Tibial artery (tissue), 4 donors: ENCODE results near the gene RAB28.

ENCODE experiments used
- DNase-seq, 2 donors: peaks; one replicate each; pipeline ENCODE4 v3.0.0-alpha.2; 2019
- H3K27ac ChIP-seq, 2 donors: fragments of 200-600 bp; sonication (generic) in 1 of 2; 1 replicate in 1 of 2; 2 replicates in 1 of 2; pipeline ENCODE4 v1.5.1; 2018 to 2019; ENCODE audit warnings: mild to moderate bottlenecking in 1 of 2
- H3K27me3 ChIP-seq, 2 donors: fragments of 200-600 bp; sonication (generic) in 1 of 2; one replicate each; pipeline versions ENCODE4 v1.5.1 to v1.6.0; 2016 to 2019
- H3K36me3 ChIP-seq, 3 donors: fragments of 200-600 bp; sonication (generic) in 2 of 3; one replicate each; pipeline ENCODE4 v1.5.1; 2016 to 2019; ENCODE audit warnings: mild to moderate bottlenecking in 2 of 3
- H3K4me1 ChIP-seq, 4 donors: fragments of 200-600 bp; sonication (generic) in 2 of 4; 1 replicate in 3 of 4; 2 replicates in 1 of 4; pipeline ENCODE4 v1.5.1; 2016 to 2019
- H3K4me3 ChIP-seq, 2 donors: fragments of 200-600 bp; sonication (generic) in 1 of 2; 1 replicate in 1 of 2; 2 replicates in 1 of 2; pipeline ENCODE4 v1.5.1; 2018 to 2019; ENCODE audit warnings: mild to moderate bottlenecking in 2 of 2
- H3K9me3 ChIP-seq, 3 donors: fragments of 200-600 bp; sonication (generic) in 1 of 3; one replicate each; pipeline ENCODE4 v1.5.1; 2016 to 2019
- intact Hi-C: fragments of 100-400 bp; cut with DNase I; formaldehyde crosslinking; loops from one replicate; pipeline ENCODE4 v1.15.0; 2023; ENCODE audit warnings: low total_unique reads
- TF ChIP-seq, protein P1 (sequence below), 2 experiments: fragments of 200-600 bp in 1 of 2; fragments of 450-650 bp in 1 of 2; IDR thresholded peaks; one replicate each; pipeline ENCODE4 v1.5.1; 2017 to 2019; ENCODE audit warnings: antibody characterized with exemption in 2 of 2, mild to moderate bottlenecking in 1 of 2, moderate library complexity in 1 of 2

Gene RAB28

GRCh38 chr4:13367244-13367643 lies 116.9 kb downstream of the RAB28 start:
- DNase-seq: no peak
- Histone ChIP-seq H3K4me3 (no peak overlapping the region), H3K9me3 (no peaks in the 10 kb centered on the region), H3K27ac (no peak overlapping the region), H3K36me3 (peaks cover 0 to 14% (median 6%) of the 10 kb centered on the region in 3 donors), H3K4me1 (no peaks in the 10 kb centered on the region), H3K27me3 (no peaks in the 10 kb centered on the region)
- TF ChIP-seq, protein P1, sequence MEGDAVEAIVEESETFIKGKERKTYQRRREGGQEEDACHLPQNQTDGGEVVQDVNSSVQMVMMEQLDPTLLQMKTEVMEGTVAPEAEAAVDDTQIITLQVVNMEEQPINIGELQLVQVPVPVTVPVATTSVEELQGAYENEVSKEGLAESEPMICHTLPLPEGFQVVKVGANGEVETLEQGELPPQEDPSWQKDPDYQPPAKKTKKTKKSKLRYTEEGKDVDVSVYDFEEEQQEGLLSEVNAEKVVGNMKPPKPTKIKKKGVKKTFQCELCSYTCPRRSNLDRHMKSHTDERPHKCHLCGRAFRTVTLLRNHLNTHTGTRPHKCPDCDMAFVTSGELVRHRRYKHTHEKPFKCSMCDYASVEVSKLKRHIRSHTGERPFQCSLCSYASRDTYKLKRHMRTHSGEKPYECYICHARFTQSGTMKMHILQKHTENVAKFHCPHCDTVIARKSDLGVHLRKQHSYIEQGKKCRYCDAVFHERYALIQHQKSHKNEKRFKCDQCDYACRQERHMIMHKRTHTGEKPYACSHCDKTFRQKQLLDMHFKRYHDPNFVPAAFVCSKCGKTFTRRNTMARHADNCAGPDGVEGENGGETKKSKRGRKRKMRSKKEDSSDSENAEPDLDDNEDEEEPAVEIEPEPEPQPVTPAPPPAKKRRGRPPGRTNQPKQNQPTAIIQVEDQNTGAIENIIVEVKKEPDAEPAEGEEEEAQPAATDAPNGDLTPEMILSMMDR (IDR thresholded peaks at IDR 0.05): no peak
- intact Hi-C loops: no loop called here

GRCh38 chr4:13365195-13365594 lies 118.9 kb downstream of the RAB28 start:
- Histone ChIP-seq H3K9me3 (no peaks in the 10 kb centered on the region), H3K4me3 (no peak overlapping the region), H3K4me1 (no peaks in the 10 kb centered on the region), H3K27ac (no peak overlapping the region), H3K36me3 (peaks cover 0 to 14% (median 12%) of the 10 kb centered on the region in 3 donors), H3K27me3 (no peaks in the 10 kb centered on the region)
- intact Hi-C loops: no loop called here
- TF ChIP-seq, protein P1 (IDR thresholded peaks at IDR 0.05): no peak
- no peak for DNase-seq

GRCh38 chr4:13364653-13365052 lies 119.5 kb downstream of the RAB28 start:
- no peaks in the 10 kb centered on the region for H3K27me3 ChIP-seq
- no peak overlapping the region for H3K27ac ChIP-seq
- DNase-seq: no peak
- no peak overlapping the region for H3K4me3 ChIP-seq
- H3K4me1 ChIP-seq: no peaks in the 10 kb centered on the region
- peaks cover 0 to 17% (median 12%) of the 10 kb centered on the region in 3 donors for H3K36me3 ChIP-seq
- no peaks in the 10 kb centered on the region for H3K9me3 ChIP-seq
- intact Hi-C loops: no loop called here
- TF ChIP-seq, protein P1 (IDR thresholded peaks at IDR 0.05): no peak

- TF ChIP-seq, protein P1 (IDR thresholded peaks at IDR 0.05): no peak
- intact Hi-C loops: no loop called here
- Histone ChIP-seq H3K27me3 (no peaks in the 10 kb centered on the region), H3K36me3 (peaks cover 0 to 17% (median 12%) of the 10 kb centered on the region in 3 donors), H3K4me3 (no peak overlapping the region), H3K9me3 (no peaks in the 10 kb centered on the region), H3K27ac (no peak overlapping the region), H3K4me1 (no peaks in the 10 kb centered on the region)
- no peak for DNase-seq
These were observed 120.0 kb downstream of the RAB28 start for GRCh38 chr4:13364172-13364571.

GRCh38 chr4:13359809-13360208 lies 124.3 kb downstream of the RAB28 start:
- no peaks in the 10 kb centered on the region for H3K9me3 ChIP-seq
- H3K27me3 ChIP-seq: no peaks in the 10 kb centered on the region
- DNase-seq: no peak
- H3K4me3 ChIP-seq: no peak overlapping the region
- intact Hi-C loops: no loop called here
- H3K27ac ChIP-seq: no peak overlapping the region
- H3K4me1 ChIP-seq: no peaks in the 10 kb centered on the region
- TF ChIP-seq, protein P1 (IDR thresholded peaks at IDR 0.05): no peak
- peaks cover 0 to 10% (median 9%) of the 10 kb centered on the region in 3 donors for H3K36me3 ChIP-seq
